GM19324 (cell line): Measurements from ENCODE around the gene TCAP.
"Not testable (repeated sequence)": the region's sequence is repeated elsewhere in the genome, so short reads cannot be mapped to it uniquely, and the experiment has no call there.

Experiments used
- ATAC-seq: cut with Tn5 transposase; IDR thresholded peaks from one replicate; pipeline ENCODE4 v1.9.1; 2021; ENCODE audit warnings: mild to moderate bottlenecking, moderate library complexity; ENCODE audit not compliant: unreplicated experiment, low FRiP score

Gene TCAP

DNA sequence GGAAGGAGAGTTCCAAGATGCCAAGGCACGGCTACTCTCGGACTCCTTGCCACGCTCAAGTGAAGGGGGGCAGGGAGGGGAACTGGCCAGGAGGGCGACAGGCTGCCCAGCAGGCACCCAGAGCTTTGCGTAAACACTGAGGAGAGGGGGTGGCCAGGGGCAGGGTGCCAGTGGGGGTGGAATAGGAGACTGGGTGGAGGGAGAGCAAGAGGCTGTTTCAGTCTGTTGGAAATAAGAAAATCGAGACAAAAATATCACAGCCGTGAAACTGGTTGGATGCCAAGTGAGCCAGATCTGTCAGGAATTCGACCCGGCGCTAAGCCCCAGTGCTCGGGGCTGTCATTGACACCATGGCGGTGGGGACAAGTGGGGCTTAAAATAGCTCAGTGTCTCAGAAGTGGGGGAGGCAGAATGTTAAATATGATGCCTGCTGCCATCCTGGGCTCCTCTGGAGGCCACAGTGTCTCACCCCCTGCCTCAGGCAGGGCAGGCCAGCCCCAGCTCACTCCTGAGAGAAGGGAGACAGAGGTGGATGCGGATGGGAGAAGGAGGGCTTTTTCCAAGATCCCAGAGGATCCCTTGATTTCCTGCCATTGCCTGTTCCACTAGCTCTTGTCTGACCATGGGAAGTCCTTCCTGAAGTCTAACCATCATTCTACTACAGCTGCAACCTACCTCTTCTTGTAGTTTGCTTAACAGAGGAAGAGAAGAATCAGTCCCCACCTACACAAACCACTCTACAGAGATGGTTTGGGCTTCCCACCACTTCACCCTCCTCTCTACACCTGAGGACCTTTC lies 12.6 kb downstream of the TCAP start:
- no peak for ATAC-seq

DNA sequence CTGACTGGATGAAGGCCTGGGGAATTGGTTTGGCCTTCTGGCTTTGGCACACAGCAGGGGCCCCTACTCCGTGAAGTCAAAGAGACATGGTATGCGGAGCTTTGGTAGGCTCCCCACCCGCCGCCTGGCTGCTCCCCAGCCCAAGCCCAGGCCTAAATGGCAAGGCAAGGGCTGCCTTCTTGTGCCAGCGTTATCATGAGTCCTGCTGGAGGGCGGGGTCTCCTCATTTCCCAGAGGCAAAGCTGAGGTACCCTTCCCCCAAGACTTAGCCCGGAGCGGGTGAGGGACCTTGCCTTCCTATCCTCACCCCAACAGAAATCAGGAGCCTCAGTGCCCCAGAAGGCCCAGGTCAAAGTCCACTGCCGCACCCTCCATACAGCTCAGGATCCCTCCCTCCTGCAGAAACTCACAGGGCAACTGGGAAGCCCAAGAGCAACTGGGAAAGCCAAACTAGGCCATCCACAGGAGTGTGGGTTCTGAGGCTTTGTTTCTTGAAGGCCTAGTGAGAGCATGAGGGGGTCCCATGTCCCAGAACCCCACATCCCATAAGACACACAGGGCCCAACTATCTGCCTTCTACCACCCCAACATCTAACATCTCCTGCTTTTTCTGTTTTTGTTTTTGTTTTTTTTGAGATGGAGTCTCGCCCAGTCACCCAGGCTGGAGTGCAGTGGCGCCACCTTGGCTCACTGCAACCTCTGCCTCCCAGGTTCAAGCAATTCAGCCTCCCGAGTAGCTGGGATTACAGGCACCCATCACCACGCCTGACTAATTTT lies 13.4 kb downstream of the TCAP start:
- no peak for ATAC-seq

DNA sequence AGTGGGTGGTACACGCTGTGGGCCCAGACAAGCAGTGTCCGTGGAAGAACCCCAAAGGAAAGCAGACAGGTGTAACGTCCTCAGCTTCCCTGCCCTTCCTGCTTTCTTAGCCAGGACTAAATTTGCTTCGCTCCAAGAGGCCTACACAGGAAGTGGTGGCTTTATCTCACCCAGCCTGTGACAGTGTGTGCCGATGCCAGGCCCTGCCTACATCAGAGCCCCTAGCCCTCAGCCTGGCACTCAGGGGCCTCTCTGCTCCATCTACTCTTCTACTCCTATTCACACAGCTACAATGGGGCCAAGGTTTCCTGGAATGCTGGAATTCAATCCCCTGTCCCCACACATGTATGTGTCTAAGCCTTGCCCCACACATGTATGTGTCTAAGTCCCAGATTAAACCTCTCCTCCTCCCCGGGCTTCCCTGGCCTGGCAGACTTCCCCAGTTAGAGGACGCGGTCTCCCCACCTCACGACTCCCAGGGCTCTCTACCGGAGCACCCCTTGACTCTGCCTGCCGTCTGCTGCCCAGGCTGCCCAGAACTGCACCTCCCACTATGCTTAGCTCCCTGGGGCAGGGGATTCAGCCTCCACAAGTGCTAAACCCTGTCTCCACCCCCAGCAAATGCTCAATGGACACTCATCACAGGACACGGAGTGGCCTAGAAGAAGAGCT lies 14.5 kb downstream of the TCAP start:
- no peak for ATAC-seq

DNA sequence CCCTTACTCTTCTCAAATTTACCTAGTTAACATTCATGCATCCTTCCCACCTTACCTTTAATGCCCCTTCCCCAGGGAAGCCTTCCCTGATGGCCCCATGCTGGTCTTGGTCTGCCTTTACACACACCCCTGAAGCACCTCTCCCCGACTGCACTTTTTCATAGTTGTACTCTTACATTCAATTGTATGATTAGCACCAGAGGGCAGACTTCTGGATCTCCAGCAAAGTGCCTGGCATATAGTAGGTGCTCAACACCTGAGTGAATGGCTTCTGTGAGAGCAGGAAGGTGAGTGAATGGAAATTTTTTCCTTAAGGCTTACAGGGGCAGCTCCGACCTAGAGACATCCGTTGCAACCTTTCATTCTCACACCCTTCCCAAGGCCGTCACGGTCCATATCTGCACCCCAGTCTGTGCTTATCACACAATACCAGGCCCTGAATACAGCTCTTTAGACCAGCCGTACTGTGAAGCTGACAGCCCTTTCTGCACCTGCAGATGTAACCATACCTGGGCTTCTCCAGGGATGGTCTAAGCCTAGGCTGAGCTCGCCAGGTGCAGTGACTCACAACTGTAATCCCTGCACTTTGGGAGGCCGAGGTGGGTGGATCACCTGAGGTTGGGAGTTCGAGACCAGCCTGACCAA lies 18.3 kb downstream of the TCAP start:
- no peak for ATAC-seq

DNA sequence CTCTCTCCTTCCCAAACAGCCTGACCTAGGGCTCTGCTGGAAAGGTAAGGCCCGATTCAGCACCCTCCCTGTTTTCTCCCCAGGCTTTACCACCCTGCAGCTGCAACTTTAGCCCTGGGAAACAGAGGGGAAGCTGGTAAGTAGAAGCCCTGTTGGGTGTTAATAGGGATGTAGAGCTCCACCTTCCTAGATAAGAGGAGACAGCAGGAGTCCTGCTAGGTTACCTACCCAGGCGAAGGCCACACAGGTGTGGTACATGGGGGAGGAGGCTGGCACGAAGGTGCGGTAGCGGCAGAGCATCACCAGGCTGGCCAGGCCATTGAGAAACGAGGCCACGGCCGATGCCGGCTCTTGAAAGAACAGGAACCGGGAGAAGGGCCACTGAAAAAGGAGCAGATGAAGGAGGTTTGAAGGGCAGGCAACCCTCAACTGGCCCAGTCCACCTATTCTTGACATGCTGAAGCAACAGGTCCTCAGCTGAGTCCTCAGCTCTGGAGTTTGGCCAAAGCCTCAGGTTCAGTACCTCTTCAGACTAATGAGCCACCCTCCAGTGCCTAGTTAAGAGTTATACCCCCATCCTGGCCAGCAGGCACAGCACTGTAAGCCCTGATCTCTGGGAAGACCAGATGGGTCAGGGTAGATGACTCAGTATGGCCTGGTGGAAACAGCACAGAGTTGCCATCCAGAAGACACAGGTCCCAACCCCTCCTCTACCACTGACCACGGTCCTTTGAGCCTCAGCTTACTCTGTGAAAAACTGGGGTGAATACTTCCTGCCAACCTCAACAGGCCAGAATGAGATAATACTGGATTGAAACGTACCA lies 19.4 kb downstream of the TCAP start:
- no peak for ATAC-seq

DNA sequence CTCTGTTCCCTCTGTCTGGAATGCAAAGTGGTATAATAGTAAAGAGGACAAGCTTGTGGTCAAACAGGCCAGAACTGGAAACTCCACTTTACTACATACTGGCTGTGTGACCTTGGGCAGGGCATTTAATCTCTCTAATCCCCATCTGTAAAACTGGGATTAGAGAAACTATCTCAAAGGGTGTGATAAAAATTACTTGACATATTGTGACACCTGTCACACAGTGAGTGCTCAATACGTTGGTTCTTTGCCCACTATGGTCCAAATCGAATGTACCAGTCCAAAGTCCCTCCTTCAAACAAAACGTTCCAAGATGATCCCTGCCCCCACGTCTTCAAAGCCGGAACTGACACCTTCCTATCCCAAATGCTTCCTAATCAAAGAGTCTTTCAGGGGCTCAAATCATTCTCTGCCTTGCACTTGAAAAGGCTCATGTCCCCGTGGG lies 22.0 kb downstream of the TCAP start:
- no peak for ATAC-seq

DNA sequence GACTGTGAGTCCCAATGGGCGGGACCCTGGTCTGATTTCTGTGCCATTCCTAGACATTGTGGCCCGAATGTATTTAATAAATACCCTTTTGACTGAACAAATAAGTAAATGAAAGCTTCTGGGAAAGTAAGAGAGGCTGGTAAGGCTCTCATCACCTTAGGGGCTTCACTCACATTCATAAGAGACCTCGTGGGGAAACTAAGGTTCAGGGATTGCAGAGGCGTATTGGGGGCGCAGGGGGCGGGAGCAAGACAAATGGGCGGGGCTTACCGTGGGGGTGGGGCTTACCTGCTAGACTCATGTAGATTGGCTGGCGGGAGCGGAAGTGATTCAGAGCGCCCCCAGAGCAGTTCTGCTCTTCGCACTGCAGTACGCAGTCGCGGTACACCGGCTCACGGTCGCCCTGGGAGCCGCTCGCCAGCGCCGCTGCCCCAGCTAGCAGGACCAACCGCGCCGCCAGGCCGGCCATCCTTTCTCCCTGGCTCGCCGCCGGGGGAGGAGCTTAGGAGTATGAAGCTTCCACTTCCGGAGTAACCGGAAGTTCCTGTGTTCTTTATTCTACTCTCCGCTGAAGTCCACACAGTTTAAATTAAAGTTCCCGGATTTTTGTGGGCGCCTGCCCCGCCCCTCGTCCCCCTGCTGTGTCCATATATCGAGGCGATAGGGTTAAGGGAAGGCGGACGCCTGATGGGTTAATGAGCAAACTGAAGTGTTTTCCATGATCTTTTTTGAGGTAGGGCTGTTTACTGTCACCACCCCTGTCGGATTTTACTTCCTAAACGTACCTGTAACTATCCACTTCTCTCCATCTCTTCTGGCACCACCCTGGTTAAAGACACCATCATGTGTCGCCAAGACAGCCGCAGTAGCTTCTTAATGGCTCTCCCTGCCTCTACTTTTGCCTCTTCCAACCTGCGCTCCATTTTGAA lies 22.7 kb downstream of the TCAP start, which contains the start of gene PGAP3:
TSS of gene PGAP3 (minus strand) at position 512 of the 929 bp plus-strand sequence. CDS start at position 469, 43 bp downstream.
- ATAC-seq: peak; percentile 80

DNA sequence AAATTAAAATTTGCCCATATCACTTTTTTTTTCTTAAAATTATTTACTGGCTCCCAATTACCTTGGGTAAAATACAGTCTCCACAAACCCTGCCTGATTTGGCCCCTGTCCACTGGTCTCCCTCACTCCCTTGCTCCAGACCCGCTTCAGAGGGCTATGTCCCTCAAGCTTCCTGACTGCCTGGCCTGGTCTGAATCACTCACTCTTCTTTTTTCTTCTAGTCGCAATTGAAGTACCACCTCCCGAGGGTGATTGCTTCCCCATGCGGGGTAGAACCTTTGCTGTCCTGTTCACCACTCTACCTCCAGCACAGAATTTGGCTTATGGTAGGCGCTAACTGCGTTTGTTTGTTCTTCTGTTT lies 23.3 kb downstream of the TCAP start:
- no peak for ATAC-seq

DNA sequence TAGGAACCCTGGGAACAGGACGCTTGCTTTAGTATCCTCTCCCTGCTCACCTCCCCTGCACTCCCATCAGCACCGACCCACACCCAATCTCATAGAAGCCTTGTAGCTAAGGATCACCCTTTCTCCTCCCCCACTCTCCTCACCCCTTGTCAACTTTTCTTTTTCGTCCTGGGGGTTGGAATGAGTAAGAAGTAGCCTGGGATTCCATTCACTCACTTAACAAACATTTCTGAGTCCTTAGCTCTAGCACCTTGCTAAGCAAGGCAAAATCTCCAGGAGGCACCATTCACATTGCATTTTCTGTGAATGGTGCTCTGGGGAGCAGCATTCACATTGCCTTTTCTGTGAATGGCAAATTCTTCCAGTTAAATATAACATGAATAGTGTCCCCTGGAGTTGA lies 23.8 kb downstream of the TCAP start:
- ATAC-seq: no peak

DNA sequence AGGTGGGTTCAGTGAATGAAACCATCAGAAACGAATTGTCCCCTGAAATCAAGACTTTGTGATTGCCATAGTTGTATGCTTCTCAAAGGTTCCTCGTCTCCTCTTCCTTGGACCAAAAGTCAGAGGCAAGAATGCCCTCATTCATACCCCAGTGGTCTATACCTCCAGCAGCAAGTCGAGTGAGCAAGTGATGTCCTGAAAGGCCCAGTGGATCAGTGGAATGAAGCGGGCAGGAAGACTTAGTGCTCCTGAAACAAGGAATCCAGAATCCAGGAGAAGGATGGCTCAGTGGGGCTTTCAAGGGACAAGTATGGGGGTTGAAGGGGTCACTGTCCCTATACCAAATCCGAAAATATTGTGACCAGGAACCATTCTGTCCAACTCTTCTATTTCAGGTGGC lies 29.4 kb downstream of the TCAP start:
- no peak for ATAC-seq

DNA sequence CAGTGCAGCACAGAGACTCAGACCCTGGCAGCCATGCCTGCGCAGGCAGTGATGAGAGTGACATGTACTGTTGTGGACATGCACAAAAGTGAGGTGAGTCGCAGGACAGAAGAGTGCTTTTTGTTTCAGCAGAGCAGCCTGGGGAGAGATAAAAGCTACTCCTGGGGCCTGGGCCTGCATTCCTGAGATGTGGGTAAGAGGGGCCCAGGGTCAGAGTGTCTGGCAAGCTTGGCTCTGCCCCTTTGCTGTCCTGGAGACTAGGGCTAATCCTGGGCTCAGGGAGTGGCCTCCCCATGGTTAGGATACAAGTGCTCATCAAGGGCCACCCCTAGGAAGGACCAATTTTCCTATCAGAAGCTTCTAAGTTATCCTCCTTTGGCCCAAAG lies 29.9 kb downstream of the TCAP start:
- no peak for ATAC-seq

DNA sequence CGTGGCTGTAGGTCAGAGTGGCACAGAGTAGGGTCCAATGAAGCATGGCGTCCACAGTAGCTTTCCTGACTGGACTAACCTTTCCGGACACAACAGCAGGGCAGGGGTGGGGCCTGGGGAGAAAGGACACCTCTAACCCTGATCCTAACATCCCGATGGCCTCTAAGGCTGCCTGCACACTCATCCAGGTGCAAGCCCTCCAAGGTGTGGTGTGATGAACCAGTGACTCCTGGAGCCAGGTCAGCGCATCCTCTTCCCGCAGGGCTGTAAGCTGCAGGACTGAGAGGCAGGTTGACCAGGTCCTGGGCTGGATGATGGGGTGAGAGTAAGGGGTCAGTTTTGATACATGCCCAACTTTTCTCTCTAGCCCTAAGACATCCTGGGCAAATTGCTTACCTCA lies 31.6 kb downstream of the TCAP start:
- ATAC-seq: no peak

DNA sequence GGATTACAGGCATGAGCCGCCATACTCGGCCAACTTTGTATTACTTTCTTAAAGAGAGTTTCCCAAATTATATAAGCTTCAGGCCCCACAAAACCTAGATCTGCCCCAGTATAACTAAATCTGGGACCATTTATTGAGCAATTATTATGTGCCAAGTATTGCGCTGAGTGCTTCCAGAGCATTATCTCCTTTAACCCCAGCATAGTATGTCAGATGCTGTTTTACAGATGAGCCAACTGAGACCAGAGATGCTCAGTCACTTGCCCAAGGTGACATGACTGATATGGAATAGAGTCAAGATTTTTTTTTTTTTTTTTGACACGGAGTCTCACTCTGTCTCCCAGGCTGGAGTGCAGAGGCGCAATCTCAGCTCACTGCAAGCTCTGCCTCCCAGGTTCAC lies 32.8 kb downstream of the TCAP start:
- no peak for ATAC-seq

DNA sequence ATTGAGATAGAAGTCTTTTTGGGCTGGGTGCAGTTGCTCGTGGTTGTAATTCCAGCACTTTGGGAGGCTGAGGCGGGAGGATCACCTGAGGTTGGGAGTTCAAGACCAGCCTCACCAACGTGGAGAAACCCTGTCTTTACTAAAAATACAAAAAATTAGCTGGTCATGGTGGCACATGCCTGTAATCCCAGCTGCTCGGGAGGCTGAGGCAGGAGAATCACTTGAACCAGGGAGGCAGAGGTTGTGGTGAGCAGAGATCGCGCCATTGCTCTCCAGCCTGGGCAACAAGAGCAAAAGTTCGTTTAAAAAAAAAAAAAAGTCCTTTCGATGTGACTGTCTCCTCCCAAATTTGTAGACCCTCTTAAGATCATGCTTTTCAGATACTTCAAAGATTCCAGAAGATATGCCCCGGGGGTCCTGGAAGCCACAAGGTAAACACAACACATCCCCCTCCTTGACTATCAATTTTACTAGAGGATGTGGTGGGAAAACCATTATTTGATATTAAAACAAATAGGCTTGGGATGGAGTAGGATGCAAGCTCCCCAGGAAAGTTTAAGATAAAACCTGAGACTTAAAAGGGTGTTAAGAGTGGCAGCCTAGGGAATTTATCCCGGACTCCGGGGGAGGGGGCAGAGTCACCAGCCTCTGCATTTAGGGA lies 34.1 kb downstream of the TCAP start:
- not testable (repeated sequence) for ATAC-seq

DNA sequence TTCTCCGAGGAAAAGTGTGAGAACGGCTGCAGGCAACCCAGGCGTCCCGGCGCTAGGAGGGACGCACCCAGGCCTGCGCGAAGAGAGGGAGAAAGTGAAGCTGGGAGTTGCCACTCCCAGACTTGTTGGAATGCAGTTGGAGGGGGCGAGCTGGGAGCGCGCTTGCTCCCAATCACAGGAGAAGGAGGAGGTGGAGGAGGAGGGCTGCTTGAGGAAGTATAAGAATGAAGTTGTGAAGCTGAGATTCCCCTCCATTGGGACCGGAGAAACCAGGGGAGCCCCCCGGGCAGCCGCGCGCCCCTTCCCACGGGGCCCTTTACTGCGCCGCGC lies 34.6 kb downstream of the TCAP start, which contains the start of gene ERBB2:
TSS of gene ERBB2 (plus strand) at position 247 of the 330 bp plus-strand sequence. CDS start 175 bp downstream, outside the sequence.
- no peak for ATAC-seq

DNA sequence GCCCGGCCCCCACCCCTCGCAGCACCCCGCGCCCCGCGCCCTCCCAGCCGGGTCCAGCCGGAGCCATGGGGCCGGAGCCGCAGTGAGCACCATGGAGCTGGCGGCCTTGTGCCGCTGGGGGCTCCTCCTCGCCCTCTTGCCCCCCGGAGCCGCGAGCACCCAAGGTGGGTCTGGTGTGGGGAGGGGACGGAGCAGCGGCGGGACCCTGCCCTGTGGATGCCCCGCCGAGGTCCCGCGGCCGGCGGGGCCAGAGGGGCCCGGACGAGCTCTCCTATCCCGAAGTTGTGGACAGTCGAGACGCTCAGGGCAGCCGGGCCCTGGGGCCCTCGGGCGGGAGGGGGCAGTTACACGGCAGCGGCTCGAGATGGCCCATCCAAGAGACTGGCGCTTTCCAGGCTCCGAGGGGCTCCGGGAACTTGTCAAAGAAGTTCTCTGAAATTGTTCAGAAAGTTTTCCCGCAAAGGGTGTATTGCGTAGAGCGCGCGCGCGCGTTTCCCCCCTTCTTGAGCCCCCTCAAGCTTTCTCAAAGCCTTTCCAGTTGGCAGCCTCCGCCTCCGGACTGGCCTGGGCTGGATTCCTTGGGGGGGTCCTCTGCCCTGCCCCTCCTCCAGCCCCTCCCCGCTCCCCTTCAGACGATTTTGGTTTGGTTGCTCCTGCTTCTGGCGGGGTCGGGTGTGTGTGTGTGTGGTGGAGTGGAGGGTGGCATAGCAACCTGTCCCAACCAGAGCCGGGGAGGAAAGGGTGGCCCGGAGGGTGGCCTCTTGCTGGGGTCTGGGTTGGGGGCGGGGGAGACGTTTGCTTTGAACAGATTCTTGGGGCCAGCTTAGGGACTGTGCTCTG lies 35.2 kb downstream of the TCAP start:
- ATAC-seq: no peak

DNA sequence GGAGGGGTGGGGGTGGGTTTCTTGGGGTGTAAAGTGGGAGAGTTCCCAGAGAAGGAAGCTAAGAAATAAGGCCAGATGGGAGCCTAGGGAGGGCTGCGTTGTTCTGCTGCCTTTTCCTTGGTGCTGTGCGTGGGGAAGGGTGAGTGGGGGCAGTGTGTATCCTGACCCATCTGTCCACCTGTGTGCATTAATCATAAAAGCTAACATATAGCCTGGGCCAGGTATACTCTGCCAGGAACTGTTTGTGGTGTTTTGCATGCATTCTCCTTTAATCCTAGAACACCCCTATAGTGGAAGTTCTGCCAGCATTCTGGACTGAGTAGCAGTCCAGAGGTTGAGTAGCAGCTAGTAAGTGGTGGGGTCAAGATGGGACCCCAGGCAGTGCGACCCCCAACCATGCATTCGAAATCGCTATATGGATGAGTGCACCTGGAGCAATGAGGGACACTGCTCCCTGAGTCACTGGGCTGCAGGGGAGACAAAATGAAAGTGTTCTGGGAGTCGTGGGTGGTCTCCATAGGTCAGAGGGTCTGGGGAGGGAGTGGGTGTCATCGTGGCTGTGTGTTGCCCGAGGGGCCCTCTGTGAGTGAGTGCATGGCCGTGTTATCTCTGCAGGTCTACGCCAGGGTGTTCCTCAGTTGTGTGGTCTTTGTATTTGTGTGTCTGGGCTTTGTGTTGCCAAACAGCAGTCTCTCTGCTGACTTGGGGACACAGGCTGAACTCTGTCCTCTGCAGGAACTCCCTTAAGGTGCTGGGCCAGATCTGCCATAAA lies 36.0 kb downstream of the TCAP start:
- ATAC-seq: no peak
